Measurements from ENCODE around the gene TRIM60.
"Not testable (repeated sequence)": the region's sequence is repeated elsewhere in the genome, so short reads cannot be mapped to it uniquely, and the experiment has no call there.

TRIM60 gene

GRCh38 chr4:165048170-165048569 lies 16.4 kb downstream of the TRIM60 start:
- H3K36me3 ChIP-seq = no peaks in the 10 kb centered on the region
- H3K27me3 ChIP-seq = no peaks in the 10 kb centered on the region
- no peak for TF ChIP-seq Cebpa-rat (IDR thresholded peaks at IDR 0.05)
- no peak overlapping the region for H3K4me2 ChIP-seq
- no peak overlapping the region for H3K27ac ChIP-seq
- no peaks in the 10 kb centered on the region for H3K9me3 ChIP-seq
- no peaks in the 10 kb centered on the region for H3K4me1 ChIP-seq
- H3K4me3 ChIP-seq = no peak overlapping the region
- no peaks in the 10 kb centered on the region for H4K20me1 ChIP-seq
- H3K9ac ChIP-seq = no peak overlapping the region

GRCh38 chr4:165052627-165053026 lies 20.8 kb downstream of the TRIM60 start:
- Histone ChIP-seq H3K4me3 (no peak overlapping the region), H3K27me3 (no peaks in the 10 kb centered on the region), H3K4me2 (no peak overlapping the region), H4K20me1 (no peaks in the 10 kb centered on the region), H3K36me3 (no peaks in the 10 kb centered on the region), H3K27ac (no peak overlapping the region), H3K9ac (no peak overlapping the region), H3K4me1 (no peaks in the 10 kb centered on the region), H3K9me3 (no peaks in the 10 kb centered on the region)
- TF ChIP-seq Cebpa-rat (IDR thresholded peaks at IDR 0.05) = no peak

- Histone ChIP-seq H3K9me3 (no peaks in the 10 kb centered on the region), H3K9ac (no peak within 1 kb of the TSS), H3K4me1 (no peaks in the 10 kb centered on the region), H4K20me1 (no peaks in the 10 kb centered on the region), H3K27ac (no peak within 1 kb of the TSS), H3K4me2 (no peak within 1 kb of the TSS), H3K36me3 (no peaks in the 10 kb centered on the region), H3K4me3 (no peak within 1 kb of the TSS), H3K27me3 (no peaks in the 10 kb centered on the region)
- no peak for TF ChIP-seq Cebpa-rat (IDR thresholded peaks at IDR 0.05)
Measured at GRCh38 chr4:165053645-165054044, 21.8 kb downstream of the TRIM60 start, which contains the start of gene TRIM75. Gene TRIM75, plus strand, starts transcription at chr4:165053866. Its CDS starts 5,282 bp downstream, at chr4:165059148.

GRCh38 chr4:165055601-165056000 lies 23.8 kb downstream of the TRIM60 start:
- Histone ChIP-seq H3K4me3 (no peak overlapping the region), H3K27ac (no peak overlapping the region), H3K36me3 (no peaks in the 10 kb centered on the region), H3K4me2 (no peak overlapping the region), H4K20me1 (no peaks in the 10 kb centered on the region), H3K4me1 (no peaks in the 10 kb centered on the region), H3K9ac (no peak overlapping the region), H3K9me3 (no peaks in the 10 kb centered on the region), H3K27me3 (no peaks in the 10 kb centered on the region)
- TF ChIP-seq Cebpa-rat (IDR thresholded peaks at IDR 0.05) = no peak

GRCh38 chr4:165058666-165059065 lies 26.9 kb downstream of the TRIM60 start:
- no peaks in the 10 kb centered on the region for H4K20me1 ChIP-seq

GRCh38 chr4:165059386-165059785 lies 27.6 kb downstream of the TRIM60 start:
- no peaks in the 10 kb centered on the region for H3K27me3 ChIP-seq
- no peak for TF ChIP-seq Cebpa-rat (IDR thresholded peaks at IDR 0.05)
- H4K20me1 ChIP-seq = no peaks in the 10 kb centered on the region
- H3K4me1 ChIP-seq = no peaks in the 10 kb centered on the region
- H3K36me3 ChIP-seq = no peaks in the 10 kb centered on the region
- no peak overlapping the region for H3K4me2 ChIP-seq
- H3K9me3 ChIP-seq = no peaks in the 10 kb centered on the region
- H3K27ac ChIP-seq = no peak overlapping the region
- H3K4me3 ChIP-seq = no peak overlapping the region
- no peak overlapping the region for H3K9ac ChIP-seq

More at GRCh38 chr4:165058666-165059065, 26.9 kb downstream of the TRIM60 start:
- Histone ChIP-seq H3K27ac (no peak overlapping the region), H3K4me1 (no peaks in the 10 kb centered on the region), H3K9ac (no peak overlapping the region), H3K36me3 (no peaks in the 10 kb centered on the region), H3K4me3 (no peak overlapping the region), H3K9me3 (no peaks in the 10 kb centered on the region), H3K27me3 (no peaks in the 10 kb centered on the region), H3K4me2 (no peak overlapping the region)
- TF ChIP-seq Cebpa-rat (IDR thresholded peaks at IDR 0.05) = no peak

GRCh38 chr4:165060938-165061337 lies 29.1 kb downstream of the TRIM60 start:
- Histone ChIP-seq H3K27me3 (no peaks in the 10 kb centered on the region), H3K4me3 (no peak overlapping the region), H3K4me2 (no peak overlapping the region), H3K4me1 (no peaks in the 10 kb centered on the region), H3K27ac (no peak overlapping the region), H3K9ac (no peak overlapping the region), H3K36me3 (no peaks in the 10 kb centered on the region), H4K20me1 (no peaks in the 10 kb centered on the region), H3K9me3 (no peaks in the 10 kb centered on the region)
- no peak for TF ChIP-seq Cebpa-rat (IDR thresholded peaks at IDR 0.05)

GRCh38 chr4:165070560-165070959 lies 38.8 kb downstream of the TRIM60 start:
- H3K4me3 ChIP-seq = no peak overlapping the region
- no peak overlapping the region for H3K4me2 ChIP-seq
- H4K20me1 ChIP-seq = no peaks in the 10 kb centered on the region
- no peak for TF ChIP-seq Cebpa-rat (IDR thresholded peaks at IDR 0.05)
- H3K27me3 ChIP-seq = no peaks in the 10 kb centered on the region
- peaks cover 6% of the 10 kb centered on the region; the same call in 1 of the 2 replicates for H3K36me3 ChIP-seq
- H3K27ac ChIP-seq = no peak overlapping the region
- H3K4me1 ChIP-seq = no peaks in the 10 kb centered on the region
- H3K9ac ChIP-seq = no peak overlapping the region
- H3K9me3 ChIP-seq = no peaks in the 10 kb centered on the region

- H3K9ac ChIP-seq, H3K4me2 ChIP-seq, H3K9me3 ChIP-seq, H3K4me1 ChIP-seq, H3K4me3 ChIP-seq, H3K27ac ChIP-seq, H4K20me1 ChIP-seq, H3K27me3 ChIP-seq: not testable (repeated sequence)
- H3K36me3 ChIP-seq = peaks cover 28% of the 10 kb centered on the region
Measured at GRCh38 chr4:165073346-165073745, 41.5 kb downstream of the TRIM60 start.

- no peak for TF ChIP-seq Cebpa-rat (IDR thresholded peaks at IDR 0.05)
Measured at GRCh38 chr4:165077034-165077578, 45.3 kb downstream of the TRIM60 start.

GRCh38 chr4:165079476-165079875 lies 47.7 kb downstream of the TRIM60 start:
- Histone ChIP-seq H4K20me1 (no peaks in the 10 kb centered on the region), H3K27me3 (no peaks in the 10 kb centered on the region), H3K27ac (no peak overlapping the region), H3K4me1 (no peaks in the 10 kb centered on the region), H3K4me3 (no peak overlapping the region), H3K9me3 (no peaks in the 10 kb centered on the region), H3K36me3 (peaks cover 57% of the 10 kb centered on the region), H3K9ac (no peak overlapping the region), H3K4me2 (no peak overlapping the region)
- no peak for TF ChIP-seq Cebpa-rat (IDR thresholded peaks at IDR 0.05)

More at GRCh38 chr4:165077034-165077578, 45.3 kb downstream of the TRIM60 start:
- Histone ChIP-seq H4K20me1 (no peaks in the 10 kb centered on the region), H3K9me3 (no peaks in the 10 kb centered on the region), H3K27me3 (no peaks in the 10 kb centered on the region), H3K4me2 (no peak overlapping the region), H3K4me3 (no peak overlapping the region), H3K36me3 (peaks cover 49% of the 10 kb centered on the region), H3K27ac (no peak overlapping the region), H3K9ac (no peak overlapping the region), H3K4me1 (no peaks in the 10 kb centered on the region)

GRCh38 chr4:165084787-165085186 lies 53.0 kb downstream of the TRIM60 start:
- H3K4me3 ChIP-seq, H3K9me3 ChIP-seq, H4K20me1 ChIP-seq, H3K4me2 ChIP-seq, H3K4me1 ChIP-seq, H3K27me3 ChIP-seq, H3K9ac ChIP-seq, H3K27ac ChIP-seq: not testable (repeated sequence)
- H3K36me3 ChIP-seq = peaks cover 68% of the 10 kb centered on the region
